HCT116 (cell line): ENCODE results near the gene SERPINI1. TPM values are rescaled to one million over a fixed set of nuclear protein-coding genes. Genes with fewer than 3 reads are reported as not detected.

Experiments used
- ATAC-seq: fragments of 200-7000 bp; cut with Tn5 transposase; 2 replicates; pipeline ENCODE4 v1.9.1; 2020; ENCODE audit warnings: mild to moderate bottlenecking, moderate library complexity
- BruUV-seq: library from RNA; stranded (reverse); fragments of 400-500 nt; replicated peaks from 2 replicates; lab custom pipeline; 2021; lab: Mats Ljungman, UMichigan
- CTCF ChIA-PET: fragments of 300-600 bp; sonication (Branson Sonifier 250); formaldehyde crosslinking; loops from one replicate; lab custom pipeline; 2021; ENCODE audit warnings: antibody characterized with exemption; lab: Charles Lee
- POLR2A ChIA-PET: fragments of 300-600, 350-600 bp; sonication (Branson Sonifier 250); formaldehyde crosslinking; loops from one replicate; lab custom pipeline; 2021; ENCODE audit warnings: antibody characterized with exemption; lab: Charles Lee
- RAD21 ChIA-PET, 2 experiments: fragments of 300-600 bp; sonication (Branson Sonifier 250); formaldehyde crosslinking; loops; one replicate each; lab custom pipeline; 2023; ENCODE audit warnings: low total read pairs in 2 of 2; ENCODE audit not compliant: uncharacterized antibody in 2 of 2, unreplicated experiment in 2 of 2, low non-redundant PET in 1 of 2; lab: Charles Lee
- DNase-seq: peaks from one replicate; pipeline ENCODE4 v3.0.0-alpha.2; 2010; ENCODE audit warnings: low read depth, low spot score
- H2AFZ ChIP-seq: fragments of 200-600 bp; shearing (Covaris generic), sonication (generic); 2 replicates; pipeline ENCODE4 v1.6.1; 2017; ENCODE audit warnings: low read depth, mixed run types, mixed read lengths, antibody characterized with exemption, low read length; ENCODE audit not compliant: poor library complexity, severe bottlenecking
- H3K27ac ChIP-seq: 2 replicates; pipeline ENCODE4 v1.5.1; 2012; ENCODE audit warnings: low read depth, low read length
- H3K27me3 ChIP-seq: fragments of 200-600 bp; sonication (generic); 2 replicates; pipeline ENCODE4 v1.6.1; 2016; ENCODE audit warnings: mixed run types, low read length, mixed read lengths; ENCODE audit not compliant: insufficient read depth
- H3K36me3 ChIP-seq, 2 experiments: fragments of 200-500 bp in 1 of 2; fragments of 200-600 bp in 1 of 2; sonication (Bioruptor generic) in 1 of 2; sonication (generic) in 1 of 2; 2 replicates each; pipeline versions ENCODE4 v1.5.1 to v1.6.1; 2014 to 2016; ENCODE audit warnings: low read length in 2 of 2, inconsistent platforms in 1 of 2, mixed read lengths in 1 of 2, mixed run types in 1 of 2; ENCODE audit not compliant: insufficient read depth in 2 of 2, control insufficient read depth in 1 of 2
- H3K4me1 ChIP-seq, 2 experiments: fragments of 200-600 bp in 1 of 2; sonication (generic) in 1 of 2; 2 replicates each; pipeline versions ENCODE4 v1.5.1 to v1.6.1; 2012 to 2017; ENCODE audit warnings: low read length in 2 of 2, inconsistent platforms in 1 of 2, mild to moderate bottlenecking in 1 of 2, mixed read lengths in 1 of 2, mixed run types in 1 of 2, moderate library complexity in 1 of 2; ENCODE audit not compliant: insufficient read depth in 2 of 2, control insufficient read depth in 1 of 2
- H3K4me2 ChIP-seq: fragments of 200-600 bp; sonication (generic); 2 replicates; pipeline ENCODE4 v1.6.1; 2017; ENCODE audit warnings: mixed run types, low read length, mixed read lengths
- H3K4me3 ChIP-seq, 2 experiments: fragments of 200-600 bp in 1 of 2; sonication (generic) in 1 of 2; replicated peaks in 1 of 2; 2 replicates each; pipeline ENCODE4 v1.5.1; 2011 to 2016; ENCODE audit warnings: low read length in 2 of 2, control low read depth in 1 of 2, low read depth in 1 of 2, mild to moderate bottlenecking in 1 of 2, mixed read lengths in 1 of 2, mixed run types in 1 of 2
- H3K79me2 ChIP-seq: fragments of 200-600 bp; sonication (generic); 2 replicates; pipeline ENCODE4 v1.6.1; 2017; ENCODE audit warnings: mild to moderate bottlenecking, mixed run types, low read length, moderate library complexity, mixed read lengths; ENCODE audit not compliant: insufficient read depth
- H3K9ac ChIP-seq: fragments of 200-600 bp; sonication (generic); 2 replicates; pipeline ENCODE4 v1.6.1; 2016; ENCODE audit warnings: low read length, mixed read lengths
- H3K9me2 ChIP-seq: fragments of 200-600 bp; sonication (generic), shearing (Covaris generic); 2 replicates; pipeline ENCODE4 v1.6.1; 2017; ENCODE audit warnings: mixed run types, mild to moderate bottlenecking, moderate library complexity; ENCODE audit not compliant: insufficient read depth
- H3K9me3 ChIP-seq, 2 experiments: fragments of 200-500 bp in 1 of 2; fragments of 200-600 bp in 1 of 2; sonication (Bioruptor generic) in 1 of 2; sonication (generic) in 1 of 2; 2 replicates each; pipeline ENCODE4 v1.6.1; 2014 to 2017; ENCODE audit warnings: low read length in 2 of 2, mixed read lengths in 2 of 2, inconsistent platforms in 1 of 2, low read depth in 1 of 2, mild to moderate bottlenecking in 1 of 2, mixed run types in 1 of 2, moderate library complexity in 1 of 2; ENCODE audit not compliant: control insufficient read depth in 1 of 2, insufficient read depth in 1 of 2
- H4K20me1 ChIP-seq: fragments of 200-600 bp; sonication (generic), shearing (Covaris generic); 2 replicates; pipeline ENCODE4 v1.6.1; 2017; ENCODE audit warnings: mixed run types, mild to moderate bottlenecking, moderate library complexity; ENCODE audit not compliant: insufficient read depth
- CBX3 ChIP-seq: IDR thresholded peaks from 2 replicates; pipeline ENCODE4 v1.6.1; 2012; ENCODE audit warnings: low read depth
- CEBPB ChIP-seq: IDR thresholded peaks from 2 replicates; pipeline ENCODE4 v1.6.1; 2012; ENCODE audit warnings: low read depth
- FOSL1 ChIP-seq: IDR thresholded peaks from 2 replicates; pipeline ENCODE4 v1.6.1; 2012; ENCODE audit warnings: low read depth
- JUND ChIP-seq: IDR thresholded peaks from 2 replicates; pipeline ENCODE4 v1.6.1; 2012
- POLR2A ChIP-seq: IDR thresholded peaks from 2 replicates; pipeline ENCODE4 v1.7.0; 2011; ENCODE audit warnings: borderline replicate concordance; ENCODE audit not compliant: insufficient read depth, insufficient read length; ENCODE audit errors: extremely low read depth
- POLR2AphosphoS5 ChIP-seq: IDR thresholded peaks from 2 replicates; pipeline ENCODE4 v1.6.1; 2011; ENCODE audit warnings: mild to moderate bottlenecking, low read depth, low read length, moderate library complexity
- SP1 ChIP-seq: IDR thresholded peaks from 2 replicates; pipeline ENCODE4 v1.6.1; 2012; ENCODE audit warnings: low read depth
- SRF ChIP-seq: IDR thresholded peaks from 2 replicates; pipeline ENCODE4 v1.6.1; 2012; ENCODE audit warnings: low read depth
- TCF7L2 ChIP-seq: IDR thresholded peaks from 2 replicates; pipeline ENCODE4 v1.7.0; 2011; ENCODE audit warnings: borderline replicate concordance, inconsistent platforms; ENCODE audit not compliant: insufficient read depth, insufficient read length; ENCODE audit errors: extremely low read depth
- ZNF274 ChIP-seq: fragments of 200-500 bp; sonication (Bioruptor generic); IDR thresholded peaks from 2 replicates; pipeline ENCODE4 v1.6.1; 2014; ENCODE audit warnings: mild to moderate bottlenecking, low read depth, low read length, inconsistent platforms
- intact Hi-C: fragments of 100-400 bp; cut with micrococcal nuclease; formaldehyde crosslinking; loops from 2 replicates; pipeline ENCODE4 v1.10.0; 2022
- total RNA-seq: library from RNA; stranded (reverse); gene quantifications from one replicate; pipeline ENCODE4 v1.2.1, GENCODE V29; 2021; ENCODE audit not compliant: unreplicated experiment
- TF ChIP-seq, protein P1 (sequence below): IDR thresholded peaks from 2 replicates; pipeline ENCODE4 v1.6.1; 2012
- TF ChIP-seq, protein P2 (sequence below), 3 experiments: fragments of 200-600 bp in 1 of 3; sonication (generic) in 1 of 3; IDR thresholded peaks in 2 of 3; conservative IDR thresholded peaks in 1 of 3; 2 replicates each; pipeline ENCODE4 v1.5.1; 2012 to 2017; ENCODE audit warnings: low read depth in 2 of 3, low read length in 2 of 3, antibody characterized with exemption in 1 of 3, borderline replicate concordance in 1 of 3, control low read depth in 1 of 3, mild to moderate bottlenecking in 1 of 3, mixed read lengths in 1 of 3, mixed run types in 1 of 3, moderate library complexity in 1 of 3; ENCODE audit not compliant: insufficient read depth in 1 of 3

SERPINI1 gene
- total RNA-seq, 1 experiment from 2014 or later: 6.5 TPM

DNA sequence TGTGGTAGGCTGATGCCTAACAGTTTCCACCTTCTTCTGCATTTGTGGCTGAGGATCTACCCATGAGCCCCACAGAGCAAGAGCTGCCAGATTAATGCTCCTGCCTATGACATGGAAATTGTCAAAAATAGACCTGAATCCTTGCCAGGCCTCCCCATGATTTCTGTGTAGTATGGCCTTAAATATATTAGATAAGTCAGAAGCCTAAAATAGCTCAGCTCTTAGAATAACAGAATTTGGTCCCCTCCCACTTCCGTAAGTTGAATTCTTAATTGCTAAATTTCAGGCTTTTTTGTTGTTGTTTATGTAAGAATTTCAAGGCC lies 129.0 kb downstream of the SERPINI1 start:
- no peak for DNase-seq
- H3K9ac ChIP-seq: no peak overlapping the region
- H4K20me1 ChIP-seq: no peaks in the 10 kb centered on the region
- H3K27ac ChIP-seq: no peak overlapping the region
- CTCF ChIA-PET: interaction anchor here (1.0 kb wide), 1 partner anchor 9 kb away, joined by 3 read pairs; no protein-coding TSS in a partner anchor
- no peak for ATAC-seq
- RAD21 ChIA-PET: no interaction called here
- TF ChIP-seq SRF (no peak), POLR2AphosphoS5 (no peak), JUND (no peak), POLR2A (no peak), FOSL1 (no peak), CEBPB (no peak), SP1 (no peak), TCF7L2 (no peak), CBX3 (no peak), ZNF274 (no peak)
- TF ChIP-seq, protein P1, sequence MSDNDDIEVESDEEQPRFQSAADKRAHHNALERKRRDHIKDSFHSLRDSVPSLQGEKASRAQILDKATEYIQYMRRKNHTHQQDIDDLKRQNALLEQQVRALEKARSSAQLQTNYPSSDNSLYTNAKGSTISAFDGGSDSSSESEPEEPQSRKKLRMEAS: no peak
- TF ChIP-seq, protein P2, sequence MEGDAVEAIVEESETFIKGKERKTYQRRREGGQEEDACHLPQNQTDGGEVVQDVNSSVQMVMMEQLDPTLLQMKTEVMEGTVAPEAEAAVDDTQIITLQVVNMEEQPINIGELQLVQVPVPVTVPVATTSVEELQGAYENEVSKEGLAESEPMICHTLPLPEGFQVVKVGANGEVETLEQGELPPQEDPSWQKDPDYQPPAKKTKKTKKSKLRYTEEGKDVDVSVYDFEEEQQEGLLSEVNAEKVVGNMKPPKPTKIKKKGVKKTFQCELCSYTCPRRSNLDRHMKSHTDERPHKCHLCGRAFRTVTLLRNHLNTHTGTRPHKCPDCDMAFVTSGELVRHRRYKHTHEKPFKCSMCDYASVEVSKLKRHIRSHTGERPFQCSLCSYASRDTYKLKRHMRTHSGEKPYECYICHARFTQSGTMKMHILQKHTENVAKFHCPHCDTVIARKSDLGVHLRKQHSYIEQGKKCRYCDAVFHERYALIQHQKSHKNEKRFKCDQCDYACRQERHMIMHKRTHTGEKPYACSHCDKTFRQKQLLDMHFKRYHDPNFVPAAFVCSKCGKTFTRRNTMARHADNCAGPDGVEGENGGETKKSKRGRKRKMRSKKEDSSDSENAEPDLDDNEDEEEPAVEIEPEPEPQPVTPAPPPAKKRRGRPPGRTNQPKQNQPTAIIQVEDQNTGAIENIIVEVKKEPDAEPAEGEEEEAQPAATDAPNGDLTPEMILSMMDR (IDR thresholded peaks at IDR 0.05 in 2 of 3, conservative IDR thresholded peaks at IDR 0.05 in 1 of 3; ENCODE audit: borderline replicate concordance in 1 of 3, insufficient read depth in 1 of 3, low read depth in 2 of 3, low read length in 2 of 3): no peak
- TF ChIP-seq, all 23 proteins: peak for 0
- BruUV-seq: no TSS peak
- Histone ChIP-seq H3K9me2 (no peaks in the 10 kb centered on the region), H2AFZ (no peak overlapping the region), H3K27me3 (no peaks in the 10 kb centered on the region), H3K4me3 (no peak overlapping the region), H3K4me1 (no peaks in the 10 kb centered on the region), H3K79me2 (no peaks in the 10 kb centered on the region), H3K4me2 (no peak overlapping the region), H3K9me3 (no peaks in the 10 kb centered on the region), H3K36me3 (no peaks in the 10 kb centered on the region)
- POLR2A ChIA-PET: no interaction called here
- intact Hi-C loops: no loop called here
